Measurements from ENCODE around the gene WASF2.

DNA sequence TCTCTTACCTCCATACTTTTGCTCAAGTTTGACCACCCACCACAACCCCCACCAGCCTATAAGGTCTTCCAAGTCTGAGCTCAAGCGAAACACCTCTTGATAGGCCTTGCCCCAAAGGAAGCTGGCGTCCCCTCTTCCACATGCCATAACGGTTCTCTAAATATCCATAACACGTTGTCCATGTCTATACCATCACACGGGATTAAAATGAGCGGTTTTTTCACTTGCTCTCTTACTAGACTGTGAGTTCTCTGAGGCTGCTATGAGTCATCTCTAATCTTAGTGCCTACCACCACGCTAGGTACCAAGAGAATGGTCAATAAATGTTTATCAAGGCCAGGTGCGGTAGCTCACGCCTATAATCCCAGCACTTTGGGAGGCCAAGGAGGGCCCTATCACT, 41.0 kb downstream of the WASF2 start:
- no peak for TF ChIP-seq POLR2A (IDR thresholded peaks at IDR 0.05; ENCODE audit: low read depth, low read length)
- TF ChIP-seq, protein P1, sequence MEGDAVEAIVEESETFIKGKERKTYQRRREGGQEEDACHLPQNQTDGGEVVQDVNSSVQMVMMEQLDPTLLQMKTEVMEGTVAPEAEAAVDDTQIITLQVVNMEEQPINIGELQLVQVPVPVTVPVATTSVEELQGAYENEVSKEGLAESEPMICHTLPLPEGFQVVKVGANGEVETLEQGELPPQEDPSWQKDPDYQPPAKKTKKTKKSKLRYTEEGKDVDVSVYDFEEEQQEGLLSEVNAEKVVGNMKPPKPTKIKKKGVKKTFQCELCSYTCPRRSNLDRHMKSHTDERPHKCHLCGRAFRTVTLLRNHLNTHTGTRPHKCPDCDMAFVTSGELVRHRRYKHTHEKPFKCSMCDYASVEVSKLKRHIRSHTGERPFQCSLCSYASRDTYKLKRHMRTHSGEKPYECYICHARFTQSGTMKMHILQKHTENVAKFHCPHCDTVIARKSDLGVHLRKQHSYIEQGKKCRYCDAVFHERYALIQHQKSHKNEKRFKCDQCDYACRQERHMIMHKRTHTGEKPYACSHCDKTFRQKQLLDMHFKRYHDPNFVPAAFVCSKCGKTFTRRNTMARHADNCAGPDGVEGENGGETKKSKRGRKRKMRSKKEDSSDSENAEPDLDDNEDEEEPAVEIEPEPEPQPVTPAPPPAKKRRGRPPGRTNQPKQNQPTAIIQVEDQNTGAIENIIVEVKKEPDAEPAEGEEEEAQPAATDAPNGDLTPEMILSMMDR (conservative IDR thresholded peaks at IDR 0.05; ENCODE audit: low read depth, low read length) = no peak
- TF ChIP-seq SMC3 (IDR thresholded peaks at IDR 0.05; ENCODE audit: low read depth, low read length) = no peak
- TF ChIP-seq RAD21 (IDR thresholded peaks at IDR 0.05; ENCODE audit: low read length) = no peak
- TF ChIP-seq RFX5 (IDR thresholded peaks at IDR 0.05; ENCODE audit: low read depth, low read length) = no peak
- TF ChIP-seq, protein P2, sequence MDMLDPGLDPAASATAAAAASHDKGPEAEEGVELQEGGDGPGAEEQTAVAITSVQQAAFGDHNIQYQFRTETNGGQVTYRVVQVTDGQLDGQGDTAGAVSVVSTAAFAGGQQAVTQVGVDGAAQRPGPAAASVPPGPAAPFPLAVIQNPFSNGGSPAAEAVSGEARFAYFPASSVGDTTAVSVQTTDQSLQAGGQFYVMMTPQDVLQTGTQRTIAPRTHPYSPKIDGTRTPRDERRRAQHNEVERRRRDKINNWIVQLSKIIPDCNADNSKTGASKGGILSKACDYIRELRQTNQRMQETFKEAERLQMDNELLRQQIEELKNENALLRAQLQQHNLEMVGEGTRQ (IDR thresholded peaks at IDR 0.05; ENCODE audit: low read depth, low read length) = no peak
- no peak for TF ChIP-seq MXI1 (IDR thresholded peaks at IDR 0.05; ENCODE audit: borderline replicate concordance, low read depth, low read length)
- TF ChIP-seq CHD1 (IDR thresholded peaks at IDR 0.05; ENCODE audit: low read depth, low read length) = no peak
- no peak for TF ChIP-seq MAFK (IDR thresholded peaks at IDR 0.05; ENCODE audit: low read depth, low read length)
- TF ChIP-seq RCOR1 (IDR thresholded peaks at IDR 0.05; ENCODE audit: insufficient replicate concordance, low read length) = no peak
